SK-N-MC (cell line): ENCODE data around the gene MTSS2.

Experiments
- FOXP2 ChIP-seq: optimal IDR thresholded peaks from 2 replicates; pipeline ENCODE3; 2011; ENCODE audit warnings: mild to moderate bottlenecking, moderate library complexity; ENCODE audit not compliant: insufficient read depth; ENCODE audit errors: extremely low read length, control extremely low read depth
- POLR2AphosphoS5 ChIP-seq: IDR thresholded peaks from 2 replicates; pipeline ENCODE4 v1.6.1; 2012; ENCODE audit warnings: mild to moderate bottlenecking, low read depth, low read length, borderline replicate concordance

- no peak for TF ChIP-seq POLR2AphosphoS5
- TF ChIP-seq FOXP2: no peak
Observed at GRCh38 chr16:70686376-70687101, 686 bp upstream of the MTSS2 start.
